Epithelial cell of esophagus (primary cell): ENCODE measurements around the gene INS.
A peak's percentile ranks its signal among the peaks of the same experiment; 100 is the strongest.

Experiments
- DNase-seq: peaks from one replicate; pipeline ENCODE4 v3.0.0; 2010; ENCODE audit warnings: low read depth
- H3K4me3 ChIP-seq: 2 replicates; pipeline ENCODE4 v1.5.1; 2011; ENCODE audit warnings: mild to moderate bottlenecking, low read length, control low read depth
- TF ChIP-seq, protein P1 (sequence below): IDR thresholded peaks from 2 replicates; pipeline ENCODE4 v1.5.1; 2011; ENCODE audit warnings: low read depth, mild to moderate bottlenecking, low read length, control low read depth, inconsistent platforms; ENCODE audit not compliant: insufficient read depth; ENCODE audit errors: missing control alignments

INS gene

DNA sequence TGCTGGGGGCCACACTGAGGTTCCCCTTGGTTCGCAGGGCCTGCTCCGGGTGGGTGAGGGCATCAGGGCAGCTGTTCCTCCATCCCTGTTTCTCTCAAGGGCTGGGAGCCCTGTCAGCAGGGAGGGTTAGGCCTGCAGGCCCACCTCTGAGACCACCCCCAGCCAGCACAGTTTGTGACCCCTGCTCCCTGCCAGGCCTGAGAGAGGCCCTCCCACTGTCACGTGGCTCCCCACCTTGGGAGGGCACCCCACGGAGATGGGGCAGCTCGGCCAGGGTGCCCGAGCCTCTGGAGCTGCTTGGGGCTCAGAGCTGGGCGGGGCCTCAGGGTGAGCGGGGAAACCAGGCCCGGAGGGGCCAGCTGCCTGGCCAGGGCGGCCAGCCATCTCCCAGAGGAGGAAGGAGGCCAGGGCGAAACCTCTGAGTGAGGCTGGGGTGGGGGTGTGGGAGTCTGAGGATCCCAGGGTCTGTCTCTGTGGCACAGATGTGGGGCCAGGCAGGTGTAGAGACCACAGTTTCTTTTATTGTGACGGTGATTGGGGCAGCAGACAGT lies 2.5 kb upstream of the INS start:
- TF ChIP-seq, protein P1, sequence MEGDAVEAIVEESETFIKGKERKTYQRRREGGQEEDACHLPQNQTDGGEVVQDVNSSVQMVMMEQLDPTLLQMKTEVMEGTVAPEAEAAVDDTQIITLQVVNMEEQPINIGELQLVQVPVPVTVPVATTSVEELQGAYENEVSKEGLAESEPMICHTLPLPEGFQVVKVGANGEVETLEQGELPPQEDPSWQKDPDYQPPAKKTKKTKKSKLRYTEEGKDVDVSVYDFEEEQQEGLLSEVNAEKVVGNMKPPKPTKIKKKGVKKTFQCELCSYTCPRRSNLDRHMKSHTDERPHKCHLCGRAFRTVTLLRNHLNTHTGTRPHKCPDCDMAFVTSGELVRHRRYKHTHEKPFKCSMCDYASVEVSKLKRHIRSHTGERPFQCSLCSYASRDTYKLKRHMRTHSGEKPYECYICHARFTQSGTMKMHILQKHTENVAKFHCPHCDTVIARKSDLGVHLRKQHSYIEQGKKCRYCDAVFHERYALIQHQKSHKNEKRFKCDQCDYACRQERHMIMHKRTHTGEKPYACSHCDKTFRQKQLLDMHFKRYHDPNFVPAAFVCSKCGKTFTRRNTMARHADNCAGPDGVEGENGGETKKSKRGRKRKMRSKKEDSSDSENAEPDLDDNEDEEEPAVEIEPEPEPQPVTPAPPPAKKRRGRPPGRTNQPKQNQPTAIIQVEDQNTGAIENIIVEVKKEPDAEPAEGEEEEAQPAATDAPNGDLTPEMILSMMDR = no peak
- DNase-seq = no peak
- no peak overlapping the region for H3K4me3 ChIP-seq

DNA sequence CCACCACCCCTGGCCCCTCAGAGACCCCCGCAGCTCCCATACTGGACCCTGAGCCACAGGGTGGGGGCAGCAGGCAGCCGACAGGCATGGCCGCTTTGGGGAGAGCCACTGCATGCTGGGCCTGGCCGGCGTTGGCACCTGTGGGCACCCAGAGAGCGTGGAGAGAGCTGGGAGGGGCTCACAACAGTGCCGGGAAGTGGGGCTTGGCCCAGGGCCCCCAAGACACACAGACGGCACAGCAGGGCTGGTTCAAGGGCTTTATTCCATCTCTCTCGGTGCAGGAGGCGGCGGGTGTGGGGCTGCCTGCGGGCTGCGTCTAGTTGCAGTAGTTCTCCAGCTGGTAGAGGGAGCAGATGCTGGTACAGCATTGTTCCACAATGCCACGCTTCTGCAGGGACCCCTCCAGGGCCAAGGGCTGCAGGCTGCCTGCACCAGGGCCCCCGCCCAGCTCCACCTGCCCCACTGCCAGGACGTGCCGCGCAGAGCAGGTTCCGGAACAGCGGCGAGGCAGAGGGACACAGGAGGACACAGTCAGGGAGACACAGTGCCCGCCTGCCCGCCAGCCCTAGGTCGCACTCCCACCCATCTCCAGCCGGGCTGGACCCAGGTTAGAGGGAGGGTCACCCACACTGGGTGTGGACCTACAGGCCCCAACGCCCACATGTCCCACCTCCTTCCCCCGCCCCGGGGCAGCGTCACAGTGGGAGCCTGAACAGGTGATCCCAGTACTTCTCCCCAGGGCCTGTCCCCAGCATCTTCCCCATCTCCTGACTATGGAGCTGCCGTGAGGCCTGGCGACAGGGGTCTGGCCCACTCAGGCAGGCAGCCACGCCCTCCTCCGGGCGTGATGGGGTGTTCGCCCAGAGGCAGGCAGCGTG lies 1.2 kb downstream of the INS start:
- TF ChIP-seq, protein P1 = no peak
- no peak for DNase-seq
- H3K4me3 ChIP-seq = no peak overlapping the region

DNA sequence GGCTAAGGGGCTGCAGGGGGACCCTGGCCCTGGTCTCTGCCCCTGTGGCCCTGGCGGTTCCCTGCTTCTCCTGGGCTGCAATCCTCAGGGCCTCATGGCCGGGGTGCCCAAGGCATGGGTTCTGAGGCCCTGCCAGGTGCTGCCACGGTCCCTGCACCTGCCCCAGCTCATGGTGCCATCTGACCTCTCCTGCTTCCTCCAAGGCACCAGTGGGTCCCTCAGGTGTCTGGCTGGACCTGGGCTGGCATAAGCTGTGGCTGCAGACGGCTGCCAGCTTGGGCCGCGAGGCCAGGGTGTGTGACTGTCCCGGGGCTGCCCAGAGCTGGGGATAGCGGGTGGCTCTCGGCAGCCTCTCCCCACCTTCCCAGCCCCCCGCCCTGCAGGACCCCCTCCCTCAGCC lies 2.0 kb downstream of the INS start:
- DNase-seq = no peak
- H3K4me3 ChIP-seq = no peak overlapping the region
- TF ChIP-seq, protein P1 = no peak

DNA sequence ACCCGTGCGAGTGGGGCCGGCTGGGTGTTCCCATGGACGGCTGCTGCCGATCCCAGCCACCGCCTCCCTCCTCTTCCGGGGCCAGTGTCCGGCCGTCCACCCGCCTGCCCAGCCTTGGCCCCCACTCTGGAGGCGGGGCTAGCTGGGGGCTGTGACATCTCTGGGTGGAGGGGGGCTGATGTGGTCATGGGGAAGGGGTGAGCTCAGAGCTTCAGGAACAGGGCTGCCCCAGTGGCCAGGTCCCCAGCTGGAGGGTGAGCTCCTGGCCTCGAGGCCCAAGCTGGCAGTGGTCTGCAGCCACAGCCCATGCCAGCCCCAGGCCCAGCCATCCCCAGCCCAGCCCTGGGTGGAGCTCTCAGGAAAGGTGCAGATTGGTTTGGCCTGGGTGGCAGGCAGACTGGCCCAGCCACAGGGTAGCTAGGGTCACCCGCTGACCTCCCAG lies 2.7 kb downstream of the INS start:
- H3K4me3 ChIP-seq = no peak overlapping the region
- no peak for DNase-seq
- TF ChIP-seq, protein P1 = no peak

DNA sequence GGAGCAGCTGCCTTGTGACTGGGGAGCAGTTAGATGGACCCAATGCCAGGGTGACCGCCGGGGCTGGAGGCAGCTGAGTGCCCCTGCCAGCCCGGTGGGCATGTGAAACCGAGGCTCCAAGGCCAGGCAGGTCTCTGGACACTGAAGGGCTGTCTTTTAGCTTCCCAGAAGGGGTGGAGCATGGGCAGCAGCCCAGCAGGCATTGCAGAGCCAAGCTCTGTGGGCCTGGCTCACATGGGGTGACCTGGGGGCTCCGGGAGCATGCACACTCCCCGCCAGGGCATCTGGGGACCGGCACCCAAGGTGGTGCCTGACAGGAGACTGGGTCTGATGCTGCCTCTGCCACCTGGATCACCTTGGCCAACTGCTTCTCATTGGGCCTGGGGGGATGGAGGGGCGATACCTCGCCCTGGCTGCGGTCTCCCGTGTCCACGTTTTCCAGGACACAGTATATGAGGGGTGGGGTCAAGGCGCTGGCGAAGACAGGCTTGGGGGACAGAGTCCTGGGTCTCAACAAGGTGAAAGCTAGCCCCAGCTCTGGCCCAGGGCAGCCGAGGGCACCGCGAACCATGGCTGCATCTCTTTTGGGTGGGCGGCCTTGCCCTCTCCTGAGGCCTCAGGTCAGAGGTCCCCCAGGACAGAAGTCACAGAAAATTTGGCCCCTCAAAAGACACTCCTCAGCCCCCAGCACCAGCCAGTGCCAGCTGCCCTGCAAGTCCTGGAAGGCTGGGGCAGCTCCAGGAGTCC lies 3.5 kb downstream of the INS start:
- DNase-seq = no peak
- H3K4me3 ChIP-seq = no peak overlapping the region
- TF ChIP-seq, protein P1 = no peak

DNA sequence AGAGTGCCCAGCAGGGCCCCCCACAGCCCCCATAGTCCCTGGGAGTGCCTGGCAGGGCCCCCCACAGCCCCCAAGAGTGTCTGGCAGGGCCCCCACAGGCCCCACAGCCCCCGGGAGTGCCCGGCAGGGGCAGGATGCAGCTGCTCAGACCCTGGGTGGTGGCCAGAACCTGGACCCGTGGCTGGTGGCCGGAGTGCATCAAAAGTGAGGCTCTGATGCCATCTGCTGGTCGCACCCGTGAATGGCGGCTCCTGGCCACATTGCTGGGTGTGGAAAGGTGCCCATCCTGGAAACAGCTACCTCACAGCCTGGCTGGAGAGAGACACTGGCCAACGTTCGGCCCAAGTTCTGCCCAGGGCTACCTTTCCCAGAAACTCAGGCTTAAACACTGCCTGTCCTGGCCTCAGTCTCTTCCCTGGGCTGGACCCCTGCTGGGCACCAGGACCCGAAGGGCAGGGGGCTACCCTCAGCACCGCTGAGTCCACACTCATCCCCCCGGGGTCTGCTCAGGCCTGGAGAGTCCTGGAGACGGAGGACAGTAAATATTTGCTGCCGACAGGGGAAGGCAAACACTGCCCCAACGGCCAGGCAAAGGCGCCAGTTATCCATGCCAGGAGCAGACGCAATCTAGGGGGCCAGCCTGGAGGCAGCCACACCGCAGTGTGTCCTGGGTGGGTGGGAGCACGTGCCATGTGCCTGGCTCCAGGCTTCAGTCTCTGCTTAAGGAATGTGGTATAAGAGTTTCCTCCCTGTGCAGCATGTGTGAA lies 4.4 kb downstream of the INS start:
- DNase-seq = peak; percentile 59
- no peak overlapping the region for H3K4me3 ChIP-seq
- TF ChIP-seq, protein P1 = peak; percentile 82
